Body of pancreas (tissue), 4 donors: Measurements from ENCODE around the gene N4BP2.

Source experiments
- CTCF ChIP-seq, 7 experiments: fragments of 450-650 bp in 4 of 7; fragments of 200-600 bp in 3 of 7; sonication (generic) in 3 of 7; IDR thresholded peaks; one replicate each; pipeline ENCODE4 v1.5.1; 2016 to 2019; ENCODE audit warnings: antibody characterized with exemption in 7 of 7
- POLR2A ChIP-seq, 3 donors: fragments of 450-650 bp; IDR thresholded peaks; one replicate each; pipeline ENCODE4 v1.6.1; 2016; ENCODE audit warnings: antibody characterized with exemption in 3 of 3, mild to moderate bottlenecking in 2 of 3

DNA sequence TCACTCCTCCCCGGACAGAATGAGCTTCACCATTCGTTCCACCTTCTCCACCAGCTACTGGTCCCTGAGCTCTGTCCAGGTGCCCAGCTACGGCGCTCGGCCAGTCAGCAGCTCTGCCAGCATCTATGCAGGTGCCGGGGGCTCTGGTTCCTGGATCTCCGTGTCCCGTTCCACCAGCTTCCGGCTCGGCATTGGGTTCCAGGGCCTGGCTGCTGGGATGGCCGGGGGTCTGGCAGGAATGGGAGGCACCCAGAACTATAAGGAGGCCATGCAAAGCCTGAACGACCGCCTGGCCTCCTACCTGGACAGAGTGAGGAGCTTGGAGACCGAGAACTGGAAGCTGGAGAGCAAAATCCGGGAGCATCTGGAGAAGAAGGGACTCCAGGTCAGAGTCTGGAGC lies 36.4 kb upstream of the N4BP2 start:
- TF ChIP-seq CTCF (IDR thresholded peaks at IDR 0.05) (no peak), POLR2A (IDR thresholded peaks at IDR 0.05) (no peak)
